OCI-LY3 (cell line): ENCODE measurements around the gene TGFBR1.

Source experiments
- CTCF ChIP-seq: fragments of 200-600, 300-600 bp; sonication (generic); IDR thresholded peaks from 2 replicates; pipeline ENCODE4 v1.5.1; 2014; ENCODE audit warnings: antibody characterized with exemption, low read length, low read depth
- EZH2phosphoT487 ChIP-seq: fragments of 200-600 bp; shearing (Covaris generic); IDR thresholded peaks from 2 replicates; pipeline ENCODE4 v1.6.1; 2018; ENCODE audit warnings: antibody characterized with exemption, mixed run types, low read depth

DNA sequence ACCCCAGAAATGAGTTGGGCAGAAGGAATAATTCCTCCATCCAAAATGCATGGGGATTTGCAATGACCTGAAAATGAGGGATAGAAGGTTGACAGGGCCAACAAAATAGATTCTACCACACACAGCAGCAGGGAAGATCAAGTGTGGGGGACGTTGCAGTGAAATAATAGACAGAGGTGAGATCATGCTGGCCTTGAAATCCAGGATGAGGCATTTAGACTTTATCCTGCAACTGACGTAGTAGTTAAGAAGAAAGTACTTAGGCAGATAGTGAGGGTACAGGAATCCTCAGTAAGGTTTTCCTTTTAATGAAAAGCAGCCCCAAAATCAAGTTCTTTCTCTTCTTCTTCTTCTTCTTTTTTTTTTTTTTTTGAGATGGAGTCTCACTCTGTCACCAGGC is 31.6 kb upstream of the TGFBR1 start:
- TF ChIP-seq CTCF (no peak), EZH2phosphoT487 (no peak)
